Ramos (cell line): ENCODE measurements around the gene TKTL1.
"Not testable (repeated sequence)": the region's sequence is repeated elsewhere in the genome, so short reads cannot be mapped to it uniquely, and the experiment has no call there.

Source experiments
- in situ Hi-C: fragments of 300-500 bp; cut with MboI; formaldehyde crosslinking; loops from one replicate; pipeline ENCODE4 v1.14.3; 2022; ENCODE audit warnings: low sequenced_read_pairs; ENCODE audit not compliant: unreplicated experiment

Gene TKTL1

DNA sequence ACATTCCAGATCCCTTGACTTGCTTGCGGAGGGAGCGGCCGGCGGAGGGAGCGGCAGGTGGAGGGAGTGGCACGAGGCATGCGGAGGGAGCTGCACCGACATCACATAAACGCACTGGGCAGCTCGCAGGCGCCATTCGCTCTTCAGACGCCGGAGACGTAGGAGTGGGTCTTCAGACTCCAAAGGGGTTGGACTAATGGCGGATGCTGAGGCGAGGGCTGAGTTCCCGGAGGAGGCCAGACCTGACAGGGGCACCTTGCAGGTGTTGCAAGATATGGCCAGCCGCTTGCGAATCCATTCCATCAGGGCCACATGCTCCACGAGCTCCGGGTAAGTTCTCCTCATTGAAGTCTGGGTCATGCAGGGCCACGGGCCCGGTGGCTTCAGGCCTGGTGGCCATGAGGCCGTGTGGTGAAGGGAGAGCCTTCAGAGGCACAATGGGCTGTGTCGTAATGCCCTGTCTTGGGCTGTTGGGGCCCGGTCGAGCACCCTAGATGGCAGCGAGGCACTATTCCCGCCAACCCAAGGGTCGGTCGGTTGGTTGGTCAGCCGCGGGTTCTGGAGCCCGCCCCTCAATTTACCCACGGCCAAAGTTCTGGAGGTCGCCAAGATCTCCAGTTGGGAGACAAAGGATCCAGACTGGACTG lies at the start of gene TKTL1:
Gene TKTL1 (plus strand): TSS at position 132 of the 647 bp plus-strand sequence. CDS start 65 bp downstream, at position 197.
- in situ Hi-C loops = no loop called here

GRCh38 chrX:154247377-154248045 lies 48.1 kb upstream of the TKTL1 start:
- in situ Hi-C loops = not testable (repeated sequence)

- in situ Hi-C loops = not testable (repeated sequence)
These were observed 47.5 kb upstream of the TKTL1 start for GRCh38 chrX:154248076-154248475.

DNA sequence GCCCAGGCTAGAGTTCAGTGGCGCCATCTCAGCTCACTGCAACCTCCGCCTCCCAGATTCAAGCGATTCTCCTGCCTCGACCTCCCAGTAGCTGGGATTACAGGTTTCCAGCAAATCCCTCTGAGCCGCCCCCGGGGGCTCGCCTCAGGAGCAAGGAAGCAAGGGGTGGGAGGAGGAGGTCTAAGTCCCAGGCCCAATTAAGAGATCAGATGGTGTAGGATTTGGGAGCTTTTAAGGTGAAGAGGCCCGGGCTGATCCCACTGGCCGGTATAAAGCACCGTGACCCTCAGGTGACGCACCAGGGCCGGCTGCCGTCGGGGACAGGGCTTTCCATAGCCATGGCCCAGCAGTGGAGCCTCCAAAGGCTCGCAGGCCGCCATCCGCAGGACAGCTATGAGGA lies 38.3 kb upstream of the TKTL1 start, which contains the start of gene OPN1MW3:
Gene OPN1MW3 (plus strand): TSS at position 301 of the 400 bp plus-strand sequence. CDS start 38 bp downstream, at position 339.
- in situ Hi-C loops = not testable (repeated sequence)

- in situ Hi-C loops = not testable (repeated sequence)
These were observed 36.9 kb upstream of the TKTL1 start for GRCh38 chrX:154258711-154259110.

DNA sequence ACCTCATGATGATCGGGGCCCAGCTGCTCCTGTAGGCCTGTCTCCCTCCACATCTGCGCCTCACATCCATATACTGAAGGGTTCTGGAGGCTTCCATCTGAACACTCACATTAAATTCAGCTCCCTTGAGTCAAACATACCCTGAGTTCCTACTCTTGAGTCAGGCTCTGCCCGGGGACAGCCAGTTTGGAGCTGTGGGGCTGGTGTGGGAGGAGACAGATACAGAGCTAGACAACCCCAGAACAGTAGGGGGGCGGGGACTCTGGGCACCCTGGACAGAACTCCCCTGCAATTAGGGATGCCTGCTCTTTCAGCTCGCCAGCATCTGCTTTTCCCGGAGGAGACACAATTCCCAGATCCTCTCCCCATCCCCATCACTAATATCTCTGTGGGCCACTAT lies 32.5 kb upstream of the TKTL1 start:
- in situ Hi-C loops = not testable (repeated sequence)

DNA sequence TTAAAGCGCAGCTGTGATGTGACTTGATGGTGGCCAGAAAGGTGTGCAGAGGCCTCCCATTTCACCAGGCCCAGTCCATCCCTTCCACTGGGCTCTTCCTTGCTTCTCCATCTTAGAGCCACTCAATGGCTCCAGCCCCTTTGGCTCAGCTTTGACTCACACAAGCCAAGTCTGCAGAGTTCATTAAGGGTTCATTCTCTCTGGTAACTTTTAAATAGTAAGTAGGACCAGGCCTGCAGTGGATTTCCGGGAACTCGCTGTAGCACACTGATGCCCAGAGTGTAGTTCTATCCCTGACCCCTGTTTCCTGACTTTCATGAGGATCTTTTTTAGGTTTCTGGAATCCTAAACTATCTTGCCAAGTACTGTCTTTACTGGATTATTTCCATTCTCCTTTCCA lies 26.4 kb upstream of the TKTL1 start:
- in situ Hi-C loops = not testable (repeated sequence)

DNA sequence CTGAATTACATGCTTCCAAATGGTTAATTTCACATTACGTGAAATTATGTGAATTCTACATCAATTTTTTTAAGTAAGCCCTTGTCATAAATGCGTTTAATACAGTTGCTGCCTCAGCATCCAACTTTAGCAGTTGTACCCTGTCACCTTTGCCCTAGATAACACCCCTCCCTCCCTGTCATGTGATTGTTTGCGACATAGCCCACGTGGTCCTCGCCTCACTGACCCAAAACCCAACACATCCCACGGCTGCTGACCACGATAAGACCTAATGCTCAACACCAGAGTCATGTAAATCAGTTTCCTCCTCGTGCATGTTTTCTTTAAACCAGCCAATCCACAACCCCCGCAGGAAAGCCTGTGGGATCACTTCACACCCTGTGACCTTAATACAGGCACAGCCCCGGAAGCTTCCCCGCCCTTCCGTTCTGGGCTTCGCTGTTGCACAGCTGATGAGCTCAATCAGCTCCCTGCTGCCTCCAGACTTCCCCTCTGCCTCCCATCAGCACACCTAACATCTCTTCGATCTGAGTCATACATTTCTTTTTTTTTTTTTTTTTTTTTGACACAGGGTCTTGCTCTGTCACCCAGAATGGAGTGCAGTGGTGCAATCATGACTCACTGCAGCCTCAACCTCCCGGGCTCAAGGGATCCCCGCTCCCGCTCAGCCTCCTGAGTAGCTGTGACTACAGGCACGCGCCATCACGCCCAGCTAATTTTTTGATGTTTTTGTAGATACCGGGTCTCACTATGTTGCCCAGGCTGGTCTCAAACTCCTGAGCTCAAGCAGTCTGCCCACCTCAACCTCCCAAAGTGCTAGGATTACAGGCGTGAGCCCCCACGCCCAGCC lies 10.9 kb upstream of the TKTL1 start:
- in situ Hi-C loops = not testable (repeated sequence)

DNA sequence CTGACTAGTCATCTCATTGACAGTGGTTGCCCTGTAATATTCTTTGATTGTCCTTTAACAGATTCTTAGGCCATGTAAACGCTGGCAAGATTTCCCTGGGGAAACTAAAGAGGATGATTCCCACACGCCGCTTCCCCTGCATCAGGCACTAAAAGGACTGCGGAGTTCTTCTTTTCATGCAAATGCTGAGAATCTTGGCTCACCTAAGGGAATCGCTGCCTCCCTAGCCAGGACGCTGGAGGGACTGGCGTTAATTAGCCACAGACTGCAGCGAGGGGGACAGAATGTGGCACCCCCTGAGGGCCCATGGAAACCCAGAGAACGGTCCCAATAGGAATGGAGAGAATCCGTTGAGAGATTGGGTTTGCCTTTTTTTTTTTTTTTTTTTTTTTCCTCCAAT lies 9.2 kb upstream of the TKTL1 start:
- in situ Hi-C loops = not testable (repeated sequence)

GRCh38 chrX:154294791-154295574 lies 612 bp upstream of the TKTL1 start, which contains the start of gene TEX28:
Gene TEX28, minus strand, starts transcription at chrX:154295124. Its CDS starts 3,007 bp downstream, at chrX:154292117.
- in situ Hi-C loops = no loop called here

DNA sequence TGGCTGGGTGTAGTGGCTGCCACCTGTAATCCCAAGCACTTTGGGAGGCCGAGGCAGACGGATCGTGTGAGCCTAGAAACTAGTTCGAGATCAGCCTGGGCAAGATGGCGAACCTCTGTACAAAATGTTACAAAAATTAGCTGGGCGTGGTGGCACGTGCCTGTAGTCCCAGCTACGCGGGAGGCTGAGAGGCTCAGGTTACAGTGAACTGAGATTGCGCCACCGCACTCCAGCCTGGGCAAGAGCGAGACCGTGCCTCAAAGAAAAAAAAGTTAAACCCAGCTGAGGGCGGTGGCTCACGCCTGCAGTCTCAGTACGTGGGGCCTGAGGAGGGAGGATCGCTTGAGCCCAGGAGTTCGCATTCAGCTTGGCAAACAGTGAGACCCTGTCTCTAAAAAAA lies 1.1 kb downstream of the TKTL1 start:
- in situ Hi-C loops = no loop called here

- in situ Hi-C loops = no loop called here
These were observed 2.7 kb downstream of the TKTL1 start for GRCh38 chrX:154298312-154298711.

DNA sequence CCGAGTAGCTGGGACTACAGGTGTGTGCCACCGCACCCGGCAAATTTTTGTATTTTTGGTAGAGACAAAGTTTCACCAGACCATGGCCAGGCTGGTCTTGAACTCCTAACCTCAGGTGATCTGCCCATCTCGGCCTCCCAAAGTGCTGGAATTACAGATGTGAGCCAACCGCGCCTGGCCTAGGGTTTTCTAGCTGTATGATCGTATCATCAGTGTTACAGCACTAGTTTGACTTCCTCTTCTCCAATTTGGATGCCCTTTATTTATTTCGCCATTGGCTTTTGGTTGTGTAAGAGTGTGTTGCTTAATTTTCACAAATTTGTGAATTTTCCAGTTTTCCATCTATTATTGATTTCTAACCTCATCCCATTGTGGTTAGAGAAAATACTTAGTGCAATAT lies 5.2 kb downstream of the TKTL1 start:
- in situ Hi-C loops = no loop called here

GRCh38 chrX:154302998-154303397 lies 7.4 kb downstream of the TKTL1 start:
- in situ Hi-C loops = not testable (repeated sequence)

GRCh38 chrX:154303476-154303875 lies 7.9 kb downstream of the TKTL1 start:
- in situ Hi-C loops = no loop called here

GRCh38 chrX:154304846-154305245 lies 9.3 kb downstream of the TKTL1 start:
- in situ Hi-C loops = no loop called here

GRCh38 chrX:154305541-154306205 lies 10.1 kb downstream of the TKTL1 start:
- in situ Hi-C loops = no loop called here

- in situ Hi-C loops = no loop called here
These were observed 11.6 kb downstream of the TKTL1 start for GRCh38 chrX:154307202-154307601.

DNA sequence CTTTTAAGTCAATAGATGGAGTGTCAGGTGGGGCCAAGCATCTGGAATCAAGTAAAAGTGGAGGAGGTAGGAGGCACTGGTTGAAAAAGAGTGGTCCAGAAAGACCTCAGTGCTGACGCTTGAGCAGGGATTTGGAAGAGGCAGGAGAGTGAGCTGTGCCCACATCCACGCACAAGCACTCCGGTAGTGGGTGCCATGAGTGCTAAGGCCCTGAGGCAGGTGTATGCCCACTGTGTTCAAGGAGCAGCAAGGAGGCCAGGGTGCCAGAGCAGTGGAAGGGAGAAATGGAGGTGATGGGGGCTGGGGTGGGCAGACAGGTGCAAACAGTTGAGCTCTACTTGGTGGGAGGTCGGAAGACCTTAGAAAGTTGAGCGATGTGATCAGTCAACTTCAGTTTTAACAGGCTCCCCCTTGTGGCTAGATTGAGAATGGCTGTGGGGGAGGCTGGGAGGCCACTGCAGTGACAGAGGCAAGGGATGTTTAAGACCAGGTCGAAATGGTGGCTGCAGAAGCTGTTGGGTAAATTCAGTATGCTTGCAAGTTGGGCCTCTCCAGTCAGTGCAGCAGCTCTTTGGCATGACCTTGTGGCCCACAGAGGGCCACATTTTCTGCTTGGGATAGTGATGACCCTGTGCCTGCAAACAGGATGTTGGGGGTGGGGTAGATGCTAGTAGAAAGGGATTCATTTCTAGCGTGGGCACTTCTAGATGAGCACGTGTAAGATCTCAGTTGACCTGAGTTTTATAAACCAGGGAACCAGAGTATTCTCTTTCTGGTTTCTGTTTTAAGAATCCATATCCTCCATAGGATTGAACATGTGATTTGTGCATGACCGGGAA lies 12.7 kb downstream of the TKTL1 start:
- in situ Hi-C loops = no loop called here
